ENCODE results near the gene RETN.

The RETN gene

GRCh38 chr19:7668842-7669241, at the start of gene RETN:
Gene RETN (plus strand): TSS chr19:7669049. CDS start chr19:7669327, 278 bp downstream.
- Histone ChIP-seq H3K4me3 (replicated peaks; ENCODE audit: low read depth, low read length) (no peak within 1 kb of the TSS), H3K27me3 (replicated peaks; ENCODE audit: control insufficient read depth, insufficient read depth, low read length) (no peaks in the 10 kb centered on the region; the same call in 1 of the 2 replicates), H3K36me3 (ENCODE audit: control insufficient read depth, insufficient read depth, low read length) (no peaks in the 10 kb centered on the region)
- no peak for DNase-seq (ENCODE audit: extremely low read depth, insufficient read length)
- no peak for TF ChIP-seq CTCF (IDR thresholded peaks at IDR 0.05; ENCODE audit: insufficient read depth, low read length, poor library complexity, severe bottlenecking)

GRCh38 chr19:7619671-7620441, 49.0 kb upstream of the RETN start:
- Histone ChIP-seq H3K4me3 (replicated peaks; ENCODE audit: low read depth, low read length) (no peak overlapping the region), H3K36me3 (ENCODE audit: control insufficient read depth, insufficient read depth, low read length) (peaks cover 31% of the 10 kb centered on the region), H3K27me3 (replicated peaks; ENCODE audit: control insufficient read depth, insufficient read depth, low read length) (no peaks in the 10 kb centered on the region)
- no peak for DNase-seq (ENCODE audit: extremely low read depth, insufficient read length)
- TF ChIP-seq CTCF (IDR thresholded peaks at IDR 0.05; ENCODE audit: insufficient read depth, low read length, poor library complexity, severe bottlenecking) = no peak

DNA sequence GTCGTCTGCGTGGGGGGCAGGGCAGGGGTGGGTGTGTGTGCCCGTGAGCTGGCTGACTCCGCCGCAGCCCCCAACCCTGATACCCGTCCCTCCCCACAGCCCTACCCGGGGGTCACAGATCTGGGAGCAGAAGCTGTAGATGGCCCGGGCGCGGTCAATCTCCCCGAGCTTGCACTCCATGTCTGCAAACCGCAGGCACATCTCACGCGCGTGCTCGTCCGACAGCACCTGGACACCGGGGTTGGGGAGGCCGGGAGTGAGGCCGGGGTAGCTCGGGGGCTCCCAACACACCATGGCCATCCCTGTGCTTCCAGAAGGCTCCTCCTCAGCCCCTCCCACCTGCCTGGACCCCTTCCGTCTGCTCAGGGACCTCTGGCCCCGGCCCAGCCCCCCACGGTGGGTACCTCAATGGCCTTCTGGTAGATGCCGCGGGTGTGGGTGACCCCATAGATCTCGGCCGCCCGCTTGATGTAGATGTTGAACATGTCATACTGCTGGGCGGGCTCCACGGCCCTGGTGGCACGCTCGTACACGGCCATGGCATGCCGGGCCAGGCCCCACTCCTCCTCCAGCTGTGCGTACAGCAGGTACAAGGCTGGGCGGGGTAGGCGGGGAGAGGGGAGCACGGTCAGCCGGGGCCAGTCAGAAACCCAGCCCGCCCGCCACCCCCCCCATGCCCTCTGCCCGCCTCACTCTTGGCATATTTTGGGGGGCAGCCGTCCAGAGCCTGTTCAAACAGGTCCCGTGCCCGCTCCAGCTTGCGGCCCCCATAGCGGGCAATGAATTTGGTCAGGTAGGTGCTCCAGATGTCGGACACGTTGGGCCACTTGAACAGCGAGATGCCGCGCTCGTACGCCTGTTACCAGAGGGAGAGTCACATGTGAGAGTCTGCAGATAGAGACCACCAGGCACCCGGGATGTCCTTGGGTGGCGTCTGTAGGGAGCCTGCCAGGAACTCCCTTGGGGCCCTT, 48.1 kb upstream of the RETN start:
- TF ChIP-seq CTCF (IDR thresholded peaks at IDR 0.05; ENCODE audit: insufficient read depth, low read length, poor library complexity, severe bottlenecking) = no peak
- no peak overlapping the region for H3K4me3 ChIP-seq (replicated peaks; ENCODE audit: low read depth, low read length)

DNA sequence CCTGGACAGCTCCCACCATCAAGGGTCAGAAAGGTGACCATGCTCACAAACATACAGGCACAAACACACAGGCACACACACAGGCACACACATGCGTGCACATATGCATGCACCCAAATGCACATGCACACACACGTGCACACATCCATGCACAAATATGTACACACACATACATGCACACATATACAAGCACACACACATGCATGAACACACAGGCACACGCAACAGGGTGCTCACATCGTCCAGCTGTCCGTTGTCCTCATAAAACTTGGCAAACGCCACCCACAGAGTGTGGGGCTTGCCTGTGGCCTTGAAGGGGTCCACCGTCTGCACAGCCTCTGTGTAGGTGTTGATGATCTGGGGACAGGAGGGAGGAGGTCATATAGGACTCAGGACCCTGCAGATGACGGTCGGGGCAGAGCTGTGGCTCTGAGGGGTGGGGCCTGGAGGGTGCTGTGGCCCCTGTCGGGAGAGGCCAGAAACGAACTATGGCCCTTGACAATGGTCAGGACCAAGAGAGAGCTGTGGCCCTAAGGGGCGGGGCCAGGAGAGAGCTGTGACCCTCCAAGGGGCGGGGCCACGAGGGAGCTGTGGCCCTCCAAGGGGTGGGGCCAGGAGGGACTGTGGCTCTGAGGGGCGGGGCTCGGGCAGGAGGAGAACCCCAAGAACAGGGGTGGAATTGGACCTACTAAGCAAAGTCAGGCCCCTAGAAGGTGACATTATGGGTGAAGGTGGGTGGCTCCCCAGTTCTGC, 45.7 kb upstream of the RETN start:
- Histone ChIP-seq H3K36me3 (ENCODE audit: control insufficient read depth, insufficient read depth, low read length) (peaks cover 33% of the 10 kb centered on the region), H3K27me3 (replicated peaks; ENCODE audit: control insufficient read depth, insufficient read depth, low read length) (no peaks in the 10 kb centered on the region), H3K4me3 (replicated peaks; ENCODE audit: low read depth, low read length) (no peak overlapping the region)
- no peak for DNase-seq (ENCODE audit: extremely low read depth, insufficient read length)
- TF ChIP-seq CTCF (IDR thresholded peaks at IDR 0.05; ENCODE audit: insufficient read depth, low read length, poor library complexity, severe bottlenecking) = no peak

More for the DNA sequence above, 48.1 kb upstream of the RETN start:
- H3K27me3 ChIP-seq (replicated peaks; ENCODE audit: control insufficient read depth, insufficient read depth, low read length) = no peaks in the 10 kb centered on the region
- H3K36me3 ChIP-seq (ENCODE audit: control insufficient read depth, insufficient read depth, low read length) = peaks cover 37% of the 10 kb centered on the region
- no peak for DNase-seq (ENCODE audit: extremely low read depth, insufficient read length)

- Histone ChIP-seq H3K36me3 (ENCODE audit: control insufficient read depth, insufficient read depth, low read length) (peaks cover 33% of the 10 kb centered on the region), H3K27me3 (replicated peaks; ENCODE audit: control insufficient read depth, insufficient read depth, low read length) (no peaks in the 10 kb centered on the region), H3K4me3 (replicated peaks; ENCODE audit: low read depth, low read length) (no peak overlapping the region)
- no peak for TF ChIP-seq CTCF (IDR thresholded peaks at IDR 0.05; ENCODE audit: insufficient read depth, low read length, poor library complexity, severe bottlenecking)
- DNase-seq (ENCODE audit: extremely low read depth, insufficient read length) = no peak
Measured at GRCh38 chr19:7623725-7624603, 44.9 kb upstream of the RETN start.

Measured in GM06990 (cell line).